IPS-20b (cell line): ENCODE results near the gene DDAH2.

ENCODE experiments used
- H3K27ac ChIP-seq: one replicate; pipeline ENCODE4 v1.5.1; 2013; ENCODE audit warnings: low read length
- H3K27me3 ChIP-seq: 2 replicates; pipeline ENCODE4 v1.6.1; 2013; ENCODE audit warnings: mild to moderate bottlenecking, low read length, inconsistent platforms; ENCODE audit not compliant: insufficient read depth
- H3K36me3 ChIP-seq: 2 replicates; pipeline ENCODE4 v1.6.1; 2013; ENCODE audit warnings: low read depth, mild to moderate bottlenecking, inconsistent platforms, low read length, moderate library complexity; ENCODE audit not compliant: insufficient read depth
- H3K4me1 ChIP-seq: 2 replicates; pipeline ENCODE4 v1.6.1; 2013; ENCODE audit warnings: mild to moderate bottlenecking, control low read depth, inconsistent platforms, low read length, moderate library complexity; ENCODE audit not compliant: insufficient read depth
- H3K4me3 ChIP-seq: 2 replicates; pipeline ENCODE4 v1.5.1; 2013; ENCODE audit warnings: mild to moderate bottlenecking, low read length, inconsistent platforms
- H3K9ac ChIP-seq: 2 replicates; pipeline ENCODE4 v1.6.1; 2013; ENCODE audit warnings: low read depth, mild to moderate bottlenecking, inconsistent platforms, low read length, moderate library complexity
- H3K9me3 ChIP-seq: 2 replicates; pipeline ENCODE4 v1.6.1; 2013; ENCODE audit warnings: mild to moderate bottlenecking, low read depth, low read length, inconsistent platforms; ENCODE audit not compliant: insufficient read depth

DDAH2 gene

DNA sequence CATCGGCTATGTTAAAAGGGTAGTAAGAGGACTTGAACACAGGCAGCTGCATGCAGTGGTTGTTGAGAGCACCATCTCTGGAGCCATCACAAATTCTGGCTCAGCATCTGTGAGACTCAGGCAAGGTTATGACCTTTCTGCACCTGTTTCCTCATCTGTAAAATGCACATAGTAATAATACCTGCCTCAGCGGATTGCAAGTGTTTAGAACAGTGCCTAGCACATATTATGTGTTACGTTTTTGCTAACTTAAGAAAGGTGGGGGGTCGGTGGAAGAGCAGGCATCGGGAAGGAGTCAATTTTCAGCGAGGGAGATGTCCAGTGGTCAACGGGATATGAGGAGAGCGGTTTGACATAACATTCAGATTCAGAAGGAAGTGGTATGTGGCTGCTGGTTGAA lies 51.1 kb downstream of the DDAH2 start:
- Histone ChIP-seq H3K4me1 (no peaks in the 10 kb centered on the region), H3K4me3 (no peak overlapping the region), H3K9ac (no peak overlapping the region), H3K27ac (no peak overlapping the region), H3K36me3 (no peaks in the 10 kb centered on the region; the same call in 1 of the 2 replicates), H3K27me3 (peaks cover 22% of the 10 kb centered on the region), H3K9me3 (no peaks in the 10 kb centered on the region)
